HK-2 (cell line): ENCODE data around the gene GRK4.
A peak's percentile ranks its signal among the peaks of the same experiment; 100 is the strongest.
"Not testable (repeated sequence)": the region's sequence is repeated elsewhere in the genome, so short reads cannot be mapped to it uniquely, and the experiment has no call there.

Experiments used
- DNase-seq: peaks from one replicate; pipeline ENCODE4 v3.0.0-alpha.2; 2018; ENCODE audit not compliant: unreplicated experiment

GRK4 gene

DNA sequence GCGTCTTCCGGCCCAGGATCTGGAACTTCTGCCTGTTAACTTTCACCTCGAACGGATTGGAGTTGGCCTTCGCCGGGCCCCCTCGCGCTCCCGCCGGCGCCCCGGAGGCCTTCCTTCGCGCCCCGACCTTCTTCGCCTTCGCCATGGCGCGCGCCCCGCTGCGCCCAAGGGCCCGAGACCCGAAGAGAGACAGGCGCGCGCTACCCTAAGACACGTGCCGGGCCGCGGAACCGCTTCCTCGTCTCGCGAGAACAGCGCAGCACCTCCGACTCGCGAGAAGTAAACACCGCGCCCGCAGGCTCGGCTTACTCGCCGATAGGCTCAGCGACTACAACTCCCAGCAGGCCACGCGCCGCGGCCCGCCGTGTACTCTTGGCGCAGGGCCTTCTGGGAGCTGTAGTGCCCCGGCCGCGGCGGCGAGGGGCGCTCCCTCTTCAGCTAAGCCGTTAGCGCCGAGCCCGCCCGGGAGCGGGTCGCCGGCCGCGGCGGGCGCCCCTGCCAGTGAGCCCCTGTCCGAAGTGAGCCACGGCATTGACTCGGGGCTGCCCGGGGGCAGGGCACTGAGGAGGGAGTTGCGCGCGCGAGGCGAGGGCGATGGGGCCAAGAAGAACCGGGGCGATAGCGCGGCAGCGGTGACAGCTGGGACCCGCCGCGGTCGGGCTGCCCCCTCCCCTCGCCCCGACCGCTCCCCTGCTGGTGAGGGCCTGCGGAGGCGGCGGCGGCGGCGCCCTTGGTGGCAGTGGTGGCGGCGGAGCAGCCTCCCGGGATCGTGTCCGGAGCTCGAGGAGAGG is at the start of gene GRK4, which contains the start of gene NOP14:
Gene GRK4, plus strand, starts transcription at position 397 of the 791 bp plus-strand sequence. CDS start 500 bp downstream, outside the sequence.
Gene NOP14, minus strand, starts transcription at position 232 of the 791 bp plus-strand sequence. Its CDS starts 87 bp downstream, at position 145.
- DNase-seq, result peak; percentile 98

DNA sequence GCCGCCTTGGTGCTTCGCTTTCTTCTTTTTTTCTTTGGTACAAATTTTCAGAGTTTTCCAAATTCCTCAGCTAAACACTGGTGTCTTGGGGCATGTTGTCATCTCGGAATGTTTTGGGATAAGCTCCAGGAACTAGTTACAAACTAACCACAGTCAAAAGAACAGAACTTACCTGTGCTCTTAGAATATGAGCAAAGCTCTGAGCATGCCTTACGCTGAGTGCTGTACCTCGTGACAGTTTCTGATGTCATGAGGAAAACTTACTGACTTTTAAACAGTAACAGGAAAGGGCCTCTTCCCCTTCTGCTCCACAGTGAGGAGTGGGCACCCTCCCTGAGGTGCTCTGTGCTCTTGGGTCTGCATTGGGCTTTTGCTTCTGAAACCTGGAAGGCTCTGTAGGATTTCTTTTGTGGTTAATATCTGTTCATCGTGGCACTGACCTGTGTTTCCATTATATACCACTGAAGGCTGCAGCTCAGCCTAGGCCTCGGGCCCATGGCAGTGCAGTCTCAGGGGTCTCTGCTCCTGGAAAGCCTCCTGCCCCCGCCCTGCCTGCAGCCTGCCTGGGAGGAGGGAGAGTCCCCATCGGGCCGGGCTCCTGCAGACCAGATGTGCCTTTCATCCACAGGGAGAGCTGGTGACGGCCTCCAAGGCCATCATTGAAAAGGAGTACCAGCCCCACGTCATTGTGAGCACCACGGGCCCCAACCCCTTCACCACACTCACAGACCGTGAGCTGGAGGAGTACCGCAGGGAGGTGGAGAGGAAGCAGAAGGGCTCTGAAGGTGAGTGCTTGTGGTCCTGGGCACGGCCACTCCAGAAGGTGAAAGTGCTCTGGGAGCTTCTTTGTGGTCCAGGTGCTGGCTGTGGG is 48.9 kb upstream of the GRK4 start:
- DNase-seq, result no peak

DNA sequence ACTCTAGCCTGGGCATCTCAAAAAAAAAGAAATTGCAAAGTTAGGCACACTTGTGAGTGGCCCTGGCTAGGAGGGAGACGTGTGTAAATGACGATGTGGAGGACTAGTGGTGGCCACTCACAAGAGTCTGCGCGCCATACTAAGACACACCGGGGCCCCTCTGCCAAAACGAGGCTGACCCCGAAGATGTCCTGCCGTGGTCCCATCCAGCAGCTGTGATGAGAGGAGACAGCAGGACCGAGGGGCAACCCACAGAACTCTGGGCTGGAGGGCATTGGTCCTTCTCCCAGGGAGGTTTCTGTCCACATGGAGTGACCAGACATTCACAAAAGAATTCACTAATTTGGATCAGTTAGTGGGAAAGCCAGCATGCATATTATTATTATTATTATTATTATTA is 47.6 kb upstream of the GRK4 start:
- no peak for DNase-seq

DNA sequence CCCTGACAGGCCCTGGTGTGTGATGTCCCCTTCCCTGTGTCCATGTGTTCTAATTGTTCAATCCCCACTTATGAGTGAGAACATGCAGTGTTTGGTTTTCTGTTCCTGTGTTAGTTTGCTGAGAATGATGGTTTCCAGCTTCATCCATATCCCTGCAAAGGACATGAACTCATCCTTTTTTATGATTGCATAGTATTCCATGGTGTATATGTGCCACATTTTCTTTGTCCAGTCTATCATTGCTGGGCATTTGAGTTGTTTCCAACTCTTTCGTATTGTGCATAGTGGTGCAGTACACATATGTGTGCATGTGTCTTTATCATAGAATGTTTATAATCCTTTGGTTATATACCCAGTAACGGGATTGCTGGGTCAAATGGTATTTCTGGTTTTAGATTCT is 46.7 kb upstream of the GRK4 start:
- not testable (repeated sequence) for DNase-seq

DNA sequence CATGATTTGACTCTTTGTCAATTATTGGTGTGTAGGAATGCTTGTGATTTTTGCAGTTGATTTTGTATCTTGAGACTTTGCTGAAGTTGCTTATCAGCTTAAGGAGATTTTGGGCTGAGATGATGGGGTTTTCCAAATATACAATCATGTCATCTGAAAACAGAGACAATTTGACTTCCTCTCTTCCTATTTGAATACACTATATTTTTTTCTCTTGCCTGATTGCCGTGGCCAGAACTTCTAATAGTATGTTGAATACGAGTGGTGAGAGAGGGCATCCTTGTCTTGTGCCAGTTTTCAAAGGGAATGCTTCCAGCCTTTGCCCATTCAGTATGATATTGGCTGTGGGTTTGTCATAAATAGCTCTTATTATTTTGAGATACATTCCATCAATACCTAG is 45.1 kb upstream of the GRK4 start:
- not testable (repeated sequence) for DNase-seq

DNA sequence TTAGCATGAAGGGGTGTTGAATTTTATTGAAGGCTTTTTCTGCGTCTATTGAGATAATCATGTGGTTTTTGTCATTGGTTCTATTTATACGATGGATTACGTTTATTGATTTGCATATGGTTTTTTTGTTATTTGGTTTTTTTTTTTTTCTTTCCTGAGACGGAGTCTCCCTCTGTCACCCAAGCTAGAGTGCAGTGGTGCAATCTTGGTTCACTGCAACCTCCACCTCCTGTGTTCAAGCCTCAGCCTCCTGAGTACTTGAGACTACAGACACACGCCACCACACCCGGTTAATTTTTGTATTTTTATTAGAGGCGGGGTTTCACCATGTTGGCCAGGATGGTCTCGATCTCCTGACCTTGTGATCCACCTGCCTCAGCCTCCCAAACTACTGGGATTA is 44.7 kb upstream of the GRK4 start:
- DNase-seq, result not testable (repeated sequence)

DNA sequence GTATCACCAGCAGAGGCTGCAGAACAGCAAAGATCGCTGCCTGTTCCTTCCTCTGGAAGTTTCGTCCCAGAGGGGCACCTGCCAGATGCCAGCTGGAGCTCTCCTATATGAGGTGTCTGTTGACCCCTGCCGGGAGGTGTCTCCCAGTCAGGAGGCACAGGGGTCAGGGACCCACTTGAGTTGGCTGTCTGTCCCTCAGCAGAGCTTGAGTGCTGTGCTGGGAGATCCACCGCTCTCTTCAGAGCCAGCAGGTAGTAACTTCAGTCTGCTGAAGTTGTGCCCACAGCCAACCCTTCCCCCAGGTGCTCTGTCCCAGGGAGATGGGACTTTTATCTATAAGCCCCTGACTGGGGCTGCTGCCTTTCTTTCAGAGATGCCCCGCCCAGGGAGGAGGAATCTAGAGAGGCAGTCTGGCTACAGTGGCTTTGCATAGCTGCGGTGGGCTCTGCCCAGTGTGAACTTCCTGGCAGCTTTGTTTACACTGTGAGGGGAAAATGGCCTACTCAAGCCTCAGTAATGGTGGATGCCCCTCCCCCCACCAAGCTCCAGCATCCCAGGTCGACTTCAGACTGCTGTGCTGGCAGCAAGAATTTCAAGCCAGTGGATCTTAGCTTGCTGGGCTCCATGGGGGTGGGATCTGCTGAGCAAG is 40.8 kb upstream of the GRK4 start:
- not testable (repeated sequence) for DNase-seq

DNA sequence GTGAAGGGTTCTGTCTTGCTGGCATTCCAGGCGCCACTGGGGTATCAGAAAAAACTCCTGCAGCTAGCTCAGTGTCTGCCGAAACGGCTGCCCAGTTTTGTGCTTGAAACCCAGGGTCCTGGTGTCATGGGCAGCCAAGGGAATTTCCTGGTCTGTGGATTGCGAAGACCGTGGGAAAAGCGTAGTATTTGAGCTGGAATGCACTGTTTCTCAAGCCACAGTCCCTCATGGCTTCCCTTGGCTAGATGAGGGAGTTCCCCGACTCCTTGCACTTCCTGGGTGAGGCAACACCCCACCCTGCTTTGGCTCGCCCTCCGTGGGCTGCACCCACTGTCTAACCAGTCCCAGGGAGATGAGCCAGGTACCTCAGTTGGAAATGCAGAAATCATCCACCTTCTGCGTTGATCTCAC is 40.2 kb upstream of the GRK4 start:
- DNase-seq, result no peak

DNA sequence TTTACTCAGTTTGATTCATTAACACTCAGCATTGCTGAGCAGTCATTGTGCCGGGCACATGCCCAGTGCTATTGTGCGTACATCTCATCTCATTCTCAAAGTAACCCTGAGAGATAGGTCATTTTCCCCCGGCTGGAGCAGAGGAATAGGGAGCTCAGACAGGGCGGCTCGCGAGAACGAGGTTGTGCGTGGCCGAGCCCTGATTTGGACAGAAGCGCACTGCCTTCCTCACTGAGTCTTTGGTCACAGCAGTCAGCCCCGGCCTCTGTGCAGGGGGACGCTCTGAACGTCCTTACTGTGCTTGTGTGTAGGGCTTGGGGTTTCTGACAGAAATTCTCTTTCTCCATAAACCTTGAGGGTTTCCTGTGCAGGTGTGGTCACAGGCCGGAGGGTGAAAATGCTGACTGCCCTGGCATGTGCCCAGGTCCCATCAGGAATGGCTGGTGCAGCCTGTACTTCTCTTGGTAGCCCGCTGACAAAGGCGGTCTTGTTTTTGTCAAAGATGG is 39.6 kb upstream of the GRK4 start:
- DNase-seq, result no peak

DNA sequence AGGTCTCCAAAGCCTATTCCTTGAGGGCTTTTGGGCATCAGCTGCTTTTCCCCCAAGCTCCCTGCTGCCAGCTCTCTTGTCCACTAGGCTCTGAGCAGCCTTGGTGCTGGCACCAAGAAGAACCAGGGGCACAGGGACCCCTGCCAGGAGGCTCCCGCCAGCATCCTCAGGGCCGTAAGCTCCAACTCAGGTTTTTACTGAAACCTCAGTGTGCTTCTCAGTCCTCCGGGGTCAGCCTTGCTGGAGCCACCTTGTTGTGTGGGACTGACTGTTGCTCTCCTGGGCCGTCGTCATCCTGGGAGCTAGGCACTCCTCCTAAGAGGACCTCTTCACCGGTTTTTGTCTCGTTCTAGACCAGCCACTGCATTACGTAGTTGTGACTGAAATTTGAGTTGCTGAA is 39.1 kb upstream of the GRK4 start:
- DNase-seq, result no peak

DNA sequence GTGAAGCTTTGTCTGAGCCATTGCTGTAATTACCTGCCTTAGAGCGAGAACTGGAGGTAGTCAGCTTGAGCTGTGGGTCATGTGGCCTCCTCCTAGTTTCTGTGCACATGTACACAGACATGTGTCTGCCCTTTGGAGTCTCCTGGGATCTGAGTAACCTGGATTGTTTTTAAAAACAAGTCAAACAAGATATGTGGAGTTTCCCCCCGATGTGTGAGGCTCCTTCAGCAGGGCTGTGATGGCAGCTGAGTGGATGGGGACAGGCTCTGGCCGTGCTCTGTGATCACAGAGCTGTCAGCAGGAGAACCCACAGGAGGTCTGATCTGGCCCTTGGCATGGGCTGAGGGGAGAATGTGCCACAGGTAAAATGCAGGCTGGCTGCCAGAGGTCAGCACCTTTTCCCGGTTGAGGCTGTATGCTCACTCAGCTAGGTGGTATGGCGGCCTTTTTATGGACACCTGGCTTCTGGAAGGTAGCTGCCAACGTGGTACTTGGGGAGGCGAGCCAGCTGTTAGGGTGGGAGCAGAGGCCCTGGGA is 38.5 kb upstream of the GRK4 start:
- no peak for DNase-seq

DNA sequence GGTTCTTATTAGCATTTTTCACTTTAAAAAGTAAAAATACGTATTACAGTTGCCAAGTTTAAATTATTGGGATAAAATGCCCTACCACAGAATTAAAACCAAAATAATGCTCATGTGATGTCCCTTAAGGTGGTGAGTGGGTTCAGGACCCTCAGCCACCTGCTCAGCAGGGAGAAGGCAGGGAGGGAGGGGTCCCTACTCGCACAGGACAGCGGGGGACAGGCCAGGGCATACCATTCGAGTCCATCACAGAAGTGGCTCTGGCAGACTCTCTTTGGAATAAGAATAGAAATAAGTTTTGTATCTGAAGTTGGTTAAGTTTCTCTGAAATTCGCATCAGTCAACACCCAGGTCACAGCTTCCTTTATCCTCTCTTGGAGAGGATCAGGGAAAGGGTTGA is 37.9 kb upstream of the GRK4 start:
- no peak for DNase-seq

DNA sequence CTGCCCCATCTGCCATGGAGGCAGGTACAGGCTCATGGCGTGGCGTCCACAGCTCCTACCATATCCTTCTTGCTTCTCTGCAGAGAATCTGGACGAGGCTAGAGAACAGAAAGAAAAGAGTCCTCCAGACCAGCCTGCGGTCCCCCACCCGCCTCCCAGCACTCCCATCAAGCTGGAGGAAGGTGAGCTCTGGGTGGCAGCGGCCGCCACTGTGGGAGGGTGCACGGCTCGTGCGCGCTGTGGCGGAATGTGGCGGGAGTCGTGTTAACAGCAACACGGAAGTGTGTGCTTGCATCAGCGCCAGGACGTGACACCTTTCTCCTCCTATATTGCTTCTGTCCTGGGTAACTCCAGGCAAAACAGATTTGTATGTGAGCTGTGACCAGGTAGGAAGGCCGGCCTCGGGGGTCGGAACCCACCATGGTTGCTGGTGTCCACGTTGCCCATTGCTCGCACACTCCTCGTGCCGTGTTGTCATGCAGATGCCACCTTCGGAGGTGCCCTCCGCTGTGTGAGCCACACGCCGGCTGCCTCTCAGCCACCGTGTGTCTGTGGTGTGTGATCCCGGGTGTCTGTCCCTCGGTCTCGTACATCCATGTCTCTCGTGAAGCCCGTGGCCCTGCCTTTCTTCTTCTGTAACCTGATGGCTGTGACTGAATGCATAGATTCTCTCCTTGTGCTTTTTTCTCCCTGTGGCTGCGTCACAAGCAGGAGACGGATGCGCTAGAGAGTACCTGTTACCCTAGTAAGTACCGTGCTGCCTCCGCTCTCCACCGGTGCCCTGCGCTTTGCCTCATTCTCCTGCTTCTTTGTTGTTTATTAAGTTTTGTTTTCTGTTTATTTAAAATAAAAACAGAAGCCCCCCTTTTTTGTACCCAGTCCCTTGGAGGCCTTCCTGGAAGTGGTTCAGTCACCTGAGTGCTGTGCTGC is 37.2 kb upstream of the GRK4 start:
- no peak for DNase-seq

DNA sequence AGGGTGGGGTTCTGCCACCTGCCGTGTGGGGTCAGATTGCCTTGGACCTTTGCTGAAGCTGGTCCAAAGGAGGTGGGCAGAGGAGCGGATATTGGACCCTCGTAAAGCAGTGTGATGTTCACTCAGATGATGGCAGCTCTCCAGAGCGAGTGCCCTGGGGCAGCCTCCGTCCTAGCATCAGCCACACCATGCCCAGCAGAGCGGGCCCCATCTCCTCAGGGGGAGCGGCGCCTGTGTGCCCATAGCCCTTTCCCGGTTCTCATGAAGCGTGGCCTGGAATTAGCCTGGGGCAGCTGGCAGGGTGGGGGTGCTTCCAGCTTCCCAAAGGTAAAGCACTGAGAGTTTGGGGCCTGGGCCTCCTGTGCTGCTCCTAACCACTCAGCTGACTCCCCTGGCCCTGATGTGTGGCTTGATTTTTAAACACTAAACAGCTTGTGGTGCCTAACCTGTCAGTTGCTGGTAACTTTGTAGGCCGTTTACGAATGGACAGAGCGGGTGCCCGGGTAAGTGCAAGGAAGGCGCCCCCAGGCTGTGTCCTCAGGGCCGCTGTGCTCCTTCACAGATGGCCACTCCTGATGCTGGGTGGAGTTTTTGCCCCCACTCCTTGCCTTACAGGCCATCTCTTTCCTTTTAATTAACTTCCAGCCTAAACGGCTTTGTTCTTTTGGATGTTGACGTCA is 36.2 kb upstream of the GRK4 start:
- DNase-seq, result no peak

DNA sequence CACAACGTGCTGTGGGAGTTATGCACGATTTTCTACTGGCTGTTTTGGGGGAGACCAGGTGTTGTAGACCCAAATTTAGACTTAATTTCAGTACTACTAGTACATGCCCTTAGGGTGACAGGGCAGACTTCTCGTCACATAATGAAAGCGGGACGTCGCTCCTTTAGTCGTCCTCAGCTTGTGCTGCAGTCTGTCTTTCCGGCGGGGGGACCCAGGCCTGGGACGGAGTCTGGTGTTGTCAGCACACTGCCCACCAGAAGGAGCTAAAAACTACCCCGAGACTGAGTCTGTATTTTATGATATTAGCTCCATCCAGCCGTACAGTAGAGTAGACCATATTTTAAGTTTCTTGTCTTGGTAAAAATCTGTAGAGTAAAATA is 35.7 kb upstream of the GRK4 start:
- DNase-seq, result no peak

DNA sequence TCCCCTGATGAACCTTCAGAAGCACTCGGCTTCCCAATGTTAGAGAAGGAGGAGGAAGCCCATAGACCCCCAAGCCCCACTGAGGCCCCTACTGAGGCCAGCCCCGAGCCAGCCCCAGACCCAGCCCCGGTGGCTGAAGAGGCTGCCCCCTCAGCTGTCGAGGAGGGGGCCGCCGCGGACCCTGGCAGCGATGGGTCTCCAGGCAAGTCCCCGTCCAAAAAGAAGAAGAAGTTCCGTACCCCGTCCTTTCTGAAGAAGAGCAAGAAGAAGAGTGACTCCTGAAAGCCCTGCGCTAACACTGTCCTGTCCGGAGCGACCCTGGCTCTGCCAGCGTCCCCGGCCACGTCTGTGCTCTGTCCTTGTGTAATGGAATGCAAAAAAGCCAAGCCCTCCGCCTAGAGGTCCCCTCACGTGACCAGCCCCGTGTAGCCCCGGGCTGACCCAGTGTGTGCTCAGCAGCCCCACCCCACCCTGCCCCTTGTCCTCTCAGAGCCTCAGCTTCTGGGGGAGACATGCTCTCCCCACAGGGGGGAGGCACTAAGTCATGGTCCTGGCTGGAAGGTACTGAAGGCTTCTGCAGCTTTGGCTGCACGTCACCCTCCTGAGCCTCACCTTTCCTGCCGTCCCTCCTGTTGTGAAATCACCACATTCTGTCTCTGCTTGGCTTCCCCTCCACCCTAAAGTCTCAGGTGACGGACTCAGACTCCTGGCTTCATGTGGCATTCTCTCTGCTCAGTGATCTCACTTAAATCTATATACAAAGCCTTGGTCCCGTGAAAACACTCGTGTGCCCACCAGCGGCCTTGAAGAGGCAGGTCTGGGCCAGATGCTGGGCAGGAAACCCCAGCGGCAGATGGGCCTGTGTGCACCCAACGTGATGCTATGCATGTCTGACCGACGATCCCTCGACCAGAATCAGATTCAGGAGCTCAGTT is 34.9 kb upstream of the GRK4 start:
- DNase-seq, result no peak

DNA sequence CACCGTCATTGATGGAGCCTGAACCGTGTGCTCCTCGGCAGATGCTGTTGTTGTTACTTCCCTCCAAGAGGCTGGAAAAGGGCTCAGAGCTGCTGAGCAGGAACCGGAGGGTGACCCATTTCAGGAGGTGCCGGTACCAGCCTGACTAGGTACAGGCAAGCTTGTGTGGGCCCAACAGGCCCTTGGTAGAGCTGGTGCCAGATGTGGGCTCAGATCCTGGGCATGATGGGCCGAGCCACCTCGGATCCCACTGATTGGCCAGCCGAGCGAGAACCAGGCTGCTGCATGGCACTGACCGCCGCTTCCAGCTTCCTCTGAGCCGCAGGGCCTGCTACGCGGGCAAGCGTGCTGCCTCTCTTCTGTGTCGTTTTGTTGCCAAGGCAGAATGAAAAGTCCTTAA is 33.9 kb upstream of the GRK4 start:
- DNase-seq, result no peak

DNA sequence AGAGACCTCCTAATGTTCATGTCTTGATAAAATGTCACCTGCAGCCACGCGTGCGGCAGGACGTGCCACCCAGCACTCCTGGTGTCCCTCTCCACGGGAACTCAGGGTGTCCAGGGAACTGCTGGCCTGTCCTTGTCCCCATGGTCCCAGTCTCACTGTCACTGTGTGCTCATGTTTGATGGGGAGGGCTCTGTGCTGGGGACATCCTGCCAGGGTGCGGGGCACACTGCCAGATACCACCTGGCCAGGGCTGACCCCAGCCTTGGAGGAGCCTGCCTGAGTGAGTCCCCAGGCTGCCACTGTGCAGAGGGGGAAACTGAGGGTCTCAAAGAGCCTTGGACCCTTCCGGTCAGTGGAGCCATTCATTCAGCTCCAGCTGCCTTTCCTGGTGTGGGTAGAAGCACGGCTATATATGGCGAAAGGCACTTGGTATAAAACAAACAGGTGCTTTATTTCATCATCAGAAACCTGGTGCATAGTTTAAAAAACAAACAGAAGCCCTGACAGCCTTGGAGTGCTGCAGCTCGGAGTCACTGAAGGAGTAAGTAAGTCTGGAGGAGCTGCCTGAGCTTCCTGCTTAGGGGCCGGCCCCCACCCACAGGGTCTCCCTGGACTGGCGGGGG is 33.1 kb upstream of the GRK4 start:
- no peak for DNase-seq
